GM18858 (cell line): Measurements from ENCODE around the gene SERPIND1.
A peak's percentile ranks its signal among the peaks of the same experiment; 100 is the strongest.
"Not testable (repeated sequence)": the region's sequence is repeated elsewhere in the genome, so short reads cannot be mapped to it uniquely, and the experiment has no call there.

ENCODE experiments used
- ATAC-seq: cut with Tn5 transposase; IDR thresholded peaks from one replicate; pipeline ENCODE4 v1.9.1; 2021; ENCODE audit not compliant: unreplicated experiment

SERPIND1 gene

GRCh38 chr22:20746431-20747189, 27.3 kb upstream of the SERPIND1 start:
- no peak for ATAC-seq

GRCh38 chr22:20747223-20747622, 26.7 kb upstream of the SERPIND1 start:
- ATAC-seq = no peak

DNA sequence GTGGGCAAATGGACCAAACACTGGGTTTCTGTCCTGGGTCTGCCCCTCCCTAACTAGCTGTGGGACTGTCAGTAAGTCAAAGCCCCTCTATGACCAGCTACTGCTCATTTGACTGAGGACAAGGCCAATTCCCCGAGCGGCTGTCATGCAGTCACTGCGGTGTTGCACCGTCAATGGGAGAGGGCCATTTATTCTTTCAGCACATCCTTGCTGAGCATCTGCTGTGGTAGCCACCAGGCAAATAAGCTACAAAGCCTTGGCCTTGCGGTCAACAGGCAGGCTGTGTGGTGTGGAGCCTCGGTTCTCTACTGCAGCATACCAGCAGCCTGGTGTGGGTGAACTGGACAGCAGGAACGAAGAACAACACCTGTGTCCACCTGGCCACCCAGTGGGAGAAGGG, 25.8 kb upstream of the SERPIND1 start:
- no peak for ATAC-seq

DNA sequence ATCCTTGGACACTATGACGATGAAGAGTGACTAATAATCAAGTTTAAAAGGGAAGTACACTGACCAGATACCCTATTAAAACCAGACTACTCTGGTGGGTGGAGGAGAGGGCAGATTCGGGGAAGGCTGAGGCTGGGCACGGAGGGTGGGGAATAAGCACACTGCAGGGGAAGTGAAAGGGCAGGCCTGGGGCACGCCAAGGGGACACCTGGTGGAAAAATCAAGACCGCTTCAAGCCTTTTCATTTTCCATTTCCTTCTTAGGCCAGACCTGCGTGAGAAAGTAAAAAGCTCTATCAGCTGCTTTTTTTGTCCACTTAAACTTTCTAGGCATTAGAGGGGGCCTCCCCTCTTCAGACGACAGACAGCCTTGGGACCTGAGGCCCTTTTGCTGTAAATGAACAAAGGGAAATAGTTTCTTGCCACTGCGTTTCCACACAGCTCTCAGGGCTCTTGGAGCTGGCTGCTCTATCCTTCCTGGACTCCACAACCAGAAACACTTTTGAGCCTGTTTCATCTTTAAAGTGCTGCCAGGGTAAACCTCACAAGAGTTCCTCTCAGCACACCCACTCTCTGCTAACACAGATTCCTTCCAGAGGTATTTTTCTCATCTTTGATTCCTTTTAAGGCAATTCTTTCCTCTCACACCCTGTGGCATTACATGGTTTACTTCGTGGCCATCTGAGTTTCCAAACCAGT, 25.0 kb upstream of the SERPIND1 start:
- ATAC-seq = peak; percentile 44

DNA sequence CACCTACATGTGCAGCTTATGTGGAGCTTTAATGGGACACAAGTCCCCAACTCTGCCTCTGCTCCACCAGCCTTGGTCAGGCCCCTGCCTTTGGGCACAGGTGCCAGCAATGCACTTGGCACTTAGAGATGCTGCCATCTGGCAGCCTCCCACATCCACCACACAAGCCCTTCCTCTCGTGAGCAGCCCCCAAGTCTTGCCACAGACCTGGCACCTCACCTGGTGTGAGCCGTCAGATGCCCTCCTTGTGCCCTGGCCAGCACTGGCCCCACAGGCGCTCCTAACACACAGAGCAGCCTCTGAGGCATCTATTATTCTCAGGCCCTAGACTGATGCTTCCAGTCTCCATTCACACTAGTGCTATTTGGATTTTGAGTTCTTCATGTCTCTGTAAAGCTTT, 24.5 kb upstream of the SERPIND1 start:
- no peak for ATAC-seq

- ATAC-seq = no peak
Measured at GRCh38 chr22:20750461-20751184, 23.3 kb upstream of the SERPIND1 start.

- no peak for ATAC-seq
Measured at GRCh38 chr22:20751185-20751851, 22.6 kb upstream of the SERPIND1 start.

DNA sequence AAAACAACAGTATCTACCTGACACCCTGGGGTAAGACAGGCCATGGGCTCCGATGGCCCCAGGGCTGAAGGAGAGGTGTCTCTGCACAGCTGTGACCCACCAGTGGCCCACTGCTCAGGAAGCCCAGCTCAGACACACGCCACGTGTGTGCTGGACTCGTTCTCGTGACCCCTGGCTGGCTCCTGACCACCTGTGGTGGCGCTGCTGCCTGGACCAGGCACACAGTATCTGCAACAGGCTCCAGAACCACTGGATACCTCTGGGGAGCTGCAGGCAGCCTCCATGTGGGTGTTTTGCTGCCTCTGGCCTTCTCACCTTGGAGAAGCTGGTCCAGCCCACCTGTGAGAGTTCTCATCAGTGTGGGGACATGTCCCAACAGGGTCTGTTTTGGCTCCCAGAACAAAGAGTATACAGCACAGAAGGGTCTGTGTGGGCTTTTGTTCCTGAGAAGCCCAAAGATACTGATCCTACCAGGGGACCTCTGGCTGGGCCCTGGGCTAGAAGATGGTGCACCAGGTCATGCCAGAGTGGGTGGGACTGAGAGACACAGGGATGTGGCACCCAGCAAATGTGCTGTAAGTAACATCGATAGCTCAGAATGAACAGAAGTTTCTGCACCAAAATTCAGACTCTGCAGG, 21.7 kb upstream of the SERPIND1 start:
- ATAC-seq = no peak

DNA sequence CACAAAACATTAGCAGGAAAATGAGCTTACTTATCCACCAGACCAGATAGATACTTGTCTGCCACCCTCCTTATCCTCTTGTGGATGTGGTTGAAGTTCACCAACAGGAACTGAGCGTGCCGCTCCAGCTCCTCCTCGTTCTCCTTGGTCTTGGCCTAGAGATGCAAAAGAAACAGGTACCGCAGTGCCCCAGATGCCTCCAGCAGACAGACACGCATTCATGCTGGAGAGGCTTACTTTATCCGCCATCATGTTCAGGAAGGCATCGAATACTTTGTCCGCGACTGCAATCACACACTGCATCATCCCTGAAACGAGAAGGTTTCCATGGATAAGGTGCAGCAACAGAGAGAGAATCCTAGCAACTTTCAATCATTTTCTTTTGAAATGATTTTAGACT, 21.0 kb upstream of the SERPIND1 start:
- ATAC-seq = no peak

DNA sequence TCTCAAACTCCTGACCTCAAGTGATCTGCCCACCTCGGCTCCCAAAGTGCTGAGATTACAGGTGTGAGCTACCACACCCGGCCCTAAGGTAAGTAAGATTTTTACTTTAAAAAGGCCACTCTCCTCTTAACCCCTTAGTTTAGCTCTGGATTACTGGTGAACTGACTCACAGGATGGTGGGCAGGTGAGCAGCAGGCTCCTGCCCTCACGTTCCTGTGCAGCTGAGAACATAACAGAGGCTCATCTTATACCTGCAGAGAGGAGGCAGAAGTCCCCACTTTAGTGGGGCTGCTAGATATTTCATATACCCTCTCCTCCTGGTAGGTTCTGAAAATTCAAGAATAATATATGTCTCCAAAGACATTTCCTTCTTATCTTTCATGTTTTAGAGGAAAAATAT, 17.1 kb upstream of the SERPIND1 start:
- ATAC-seq = no peak

DNA sequence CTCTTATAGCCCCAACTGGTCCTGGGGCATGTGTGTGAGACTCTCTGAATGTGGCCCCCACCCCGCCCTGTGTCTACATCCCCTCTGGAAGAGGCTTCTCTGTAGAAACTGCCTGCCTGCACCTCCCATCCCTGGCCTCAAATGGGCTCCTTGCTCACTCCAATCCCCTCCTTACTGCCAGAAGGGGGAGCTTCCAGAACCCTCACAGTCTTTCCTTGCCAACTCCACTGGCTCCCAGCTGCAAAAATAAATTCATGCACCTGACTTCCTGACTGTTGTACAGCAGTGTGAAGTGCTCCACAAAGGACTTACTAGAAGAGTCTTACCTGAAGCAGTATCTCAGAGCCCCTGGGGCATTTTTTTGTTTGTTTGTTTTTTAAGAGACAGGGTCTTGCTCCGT, 15.2 kb upstream of the SERPIND1 start:
- ATAC-seq = no peak

- no peak for ATAC-seq
Measured at GRCh38 chr22:20760084-20760483, 13.8 kb upstream of the SERPIND1 start.

GRCh38 chr22:20761536-20761935, 12.4 kb upstream of the SERPIND1 start:
- ATAC-seq = no peak

DNA sequence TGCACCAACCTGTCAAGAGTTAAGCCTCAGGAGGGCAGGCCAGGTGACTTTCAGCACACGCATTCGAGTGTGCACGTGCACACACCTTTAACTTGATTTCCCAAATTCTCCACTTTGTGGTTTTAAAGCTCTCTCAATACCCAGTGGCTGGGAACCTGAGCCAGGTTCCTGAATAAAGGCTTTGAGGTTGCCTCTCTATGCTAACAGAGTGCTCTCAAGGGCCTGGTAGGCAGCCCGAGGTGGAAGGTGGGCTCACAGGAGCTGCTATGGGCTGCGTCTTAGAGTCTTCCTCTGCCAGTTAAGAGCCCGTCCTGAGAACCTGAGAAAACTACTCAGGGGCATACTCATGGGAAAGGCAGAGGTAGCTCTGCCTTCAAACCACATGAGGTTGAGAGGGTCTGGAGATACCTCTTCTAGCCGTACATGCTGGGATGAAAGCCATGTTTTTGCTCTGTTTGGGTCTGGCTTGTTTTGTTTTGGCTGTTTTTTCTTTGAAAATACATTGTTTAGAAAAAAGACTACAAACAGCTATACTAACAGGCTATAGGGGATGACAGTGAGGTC, 11.6 kb upstream of the SERPIND1 start:
- no peak for ATAC-seq

GRCh38 chr22:20763630-20764470, 10.1 kb upstream of the SERPIND1 start:
- no peak for ATAC-seq

- ATAC-seq = no peak
Measured at GRCh38 chr22:20764471-20764720, 9.5 kb upstream of the SERPIND1 start.

GRCh38 chr22:20764729-20765128, 9.2 kb upstream of the SERPIND1 start:
- no peak for ATAC-seq

DNA sequence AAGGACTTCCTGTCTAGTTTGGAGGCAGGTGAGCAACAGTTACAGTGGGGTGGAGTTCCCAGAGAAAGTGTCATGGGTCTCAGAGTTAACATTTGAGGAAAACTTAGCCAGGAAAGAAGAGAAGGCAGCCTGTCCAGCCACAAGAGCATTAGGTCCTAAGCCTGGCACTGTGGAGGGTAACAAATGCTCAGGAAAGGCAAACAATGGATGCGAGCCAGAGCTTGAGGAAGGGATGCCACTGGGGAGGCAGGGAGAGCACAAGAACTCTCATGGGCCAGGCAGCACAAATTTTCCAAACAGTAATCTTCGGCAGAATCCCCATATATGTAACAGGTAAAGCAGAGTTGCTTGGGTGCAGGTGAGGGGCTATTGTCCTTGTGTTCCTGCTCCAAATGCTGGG, 8.0 kb upstream of the SERPIND1 start:
- no peak for ATAC-seq

- no peak for ATAC-seq
Measured at GRCh38 chr22:20766530-20766929, 7.4 kb upstream of the SERPIND1 start.

- not testable (repeated sequence) for ATAC-seq
Measured at GRCh38 chr22:20769496-20769826, 4.5 kb upstream of the SERPIND1 start.
